ENCODE measurements around the gene ALB. TPM values are rescaled to one million over a fixed set of nuclear protein-coding genes. Genes with fewer than 3 reads are reported as not detected.

ALB gene
- total RNA-seq, 3 donors from 2014 or later: 13.8 to 22.6 (median 18.3) TPM

- Mint-ChIP-seq H3K9me3 (no peaks in the 10 kb centered on the region), H3K36me3 (ENCODE audit: insufficient read depth) (no peaks in the 10 kb centered on the region), H3K4me1 (ENCODE audit: low read depth) (no peaks in the 10 kb centered on the region), H3K4me3 (no peak overlapping the region), H3K27me3 (ENCODE audit: low read depth) (peaks cover 1% of the 10 kb centered on the region)
- DNase-seq (no peak), ATAC-seq (no peak)
Observed at GRCh38 chr4:73415807-73416238, 11.7 kb downstream of the ALB start.

- Mint-ChIP-seq H3K4me1 (ENCODE audit: low read depth) (no peaks in the 10 kb centered on the region), H3K36me3 (ENCODE audit: insufficient read depth) (no peaks in the 10 kb centered on the region), H3K27me3 (ENCODE audit: low read depth) (peaks cover 1% of the 10 kb centered on the region)
Observed at GRCh38 chr4:73416423-73417087, 12.5 kb downstream of the ALB start.

GRCh38 chr4:73417342-73417741 lies 13.3 kb downstream of the ALB start:
- no peak for DNase-seq
- no peak for ATAC-seq
- Mint-ChIP-seq H3K27me3 (ENCODE audit: low read depth) (peaks cover 1% of the 10 kb centered on the region), H3K9me3 (no peaks in the 10 kb centered on the region), H3K4me3 (no peak overlapping the region), H3K4me1 (ENCODE audit: low read depth) (no peaks in the 10 kb centered on the region), H3K36me3 (ENCODE audit: insufficient read depth) (no peaks in the 10 kb centered on the region)

More at GRCh38 chr4:73416423-73417087, 12.5 kb downstream of the ALB start:
- DNase-seq (no peak), ATAC-seq (no peak)
- Mint-ChIP-seq H3K4me3 (no peak overlapping the region), H3K9me3 (no peaks in the 10 kb centered on the region)

GRCh38 chr4:73417973-73418372 lies 13.9 kb downstream of the ALB start:
- Mint-ChIP-seq H3K27me3 (ENCODE audit: low read depth) (peaks cover 1% of the 10 kb centered on the region), H3K9me3 (no peaks in the 10 kb centered on the region), H3K4me3 (no peak overlapping the region), H3K36me3 (ENCODE audit: insufficient read depth) (no peaks in the 10 kb centered on the region), H3K4me1 (ENCODE audit: low read depth) (no peaks in the 10 kb centered on the region)
- no peak for DNase-seq
- ATAC-seq: no peak

- H3K36me3 Mint-ChIP-seq (ENCODE audit: insufficient read depth): no peaks in the 10 kb centered on the region
- H3K27me3 Mint-ChIP-seq (ENCODE audit: low read depth): peaks cover 1% of the 10 kb centered on the region
- H3K4me1 Mint-ChIP-seq (ENCODE audit: low read depth): no peaks in the 10 kb centered on the region
- H3K9me3 Mint-ChIP-seq: no peaks in the 10 kb centered on the region
- ATAC-seq (no peak), DNase-seq (no peak)
- no peak overlapping the region for H3K4me3 Mint-ChIP-seq
Observed at GRCh38 chr4:73418677-73419076, 14.6 kb downstream of the ALB start.

- Mint-ChIP-seq H3K9me3 (no peaks in the 10 kb centered on the region), H3K4me1 (ENCODE audit: low read depth) (no peaks in the 10 kb centered on the region), H3K4me3 (no peak overlapping the region), H3K36me3 (ENCODE audit: insufficient read depth) (no peaks in the 10 kb centered on the region), H3K27me3 (ENCODE audit: low read depth) (peaks cover 1% of the 10 kb centered on the region)
- DNase-seq (no peak), ATAC-seq (no peak)
Observed at GRCh38 chr4:73419106-73420038, 15.3 kb downstream of the ALB start.

- no peak overlapping the region for H3K4me3 Mint-ChIP-seq
- no peaks in the 10 kb centered on the region for H3K36me3 Mint-ChIP-seq (ENCODE audit: insufficient read depth)
- no peaks in the 10 kb centered on the region for H3K4me1 Mint-ChIP-seq (ENCODE audit: low read depth)
- H3K27me3 Mint-ChIP-seq (ENCODE audit: low read depth): peaks cover 1% of the 10 kb centered on the region
- no peak for ATAC-seq
- H3K9me3 Mint-ChIP-seq: no peaks in the 10 kb centered on the region
- DNase-seq: no peak
Observed at GRCh38 chr4:73420615-73421014, 16.5 kb downstream of the ALB start.

- no peak overlapping the region for H3K4me3 Mint-ChIP-seq
Observed at GRCh38 chr4:73421708-73422457, 17.8 kb downstream of the ALB start.

GRCh38 chr4:73422458-73422752 lies 18.3 kb downstream of the ALB start:
- Mint-ChIP-seq H3K4me3 (no peak overlapping the region), H3K9me3 (no peaks in the 10 kb centered on the region), H3K27me3 (ENCODE audit: low read depth) (peaks cover 3% of the 10 kb centered on the region), H3K4me1 (ENCODE audit: low read depth) (no peaks in the 10 kb centered on the region), H3K36me3 (ENCODE audit: insufficient read depth) (no peaks in the 10 kb centered on the region)
- DNase-seq (no peak), ATAC-seq (no peak)

More at GRCh38 chr4:73421708-73422457, 17.8 kb downstream of the ALB start:
- peaks cover 2% of the 10 kb centered on the region for H3K27me3 Mint-ChIP-seq (ENCODE audit: low read depth)
- no peaks in the 10 kb centered on the region for H3K36me3 Mint-ChIP-seq (ENCODE audit: insufficient read depth)
- ATAC-seq: no peak
- no peak for DNase-seq
- no peaks in the 10 kb centered on the region for H3K9me3 Mint-ChIP-seq
- no peaks in the 10 kb centered on the region for H3K4me1 Mint-ChIP-seq (ENCODE audit: low read depth)

- no peak for ATAC-seq
- Mint-ChIP-seq H3K9me3 (no peaks in the 10 kb centered on the region), H3K27me3 (ENCODE audit: low read depth) (peaks cover 3% of the 10 kb centered on the region), H3K36me3 (ENCODE audit: insufficient read depth) (no peaks in the 10 kb centered on the region), H3K4me3 (no peak overlapping the region), H3K4me1 (ENCODE audit: low read depth) (no peaks in the 10 kb centered on the region)
- no peak for DNase-seq
Observed at GRCh38 chr4:73423184-73423583, 19.1 kb downstream of the ALB start.

- Mint-ChIP-seq H3K27me3 (ENCODE audit: low read depth) (peaks cover 1% of the 10 kb centered on the region), H3K36me3 (ENCODE audit: insufficient read depth) (no peaks in the 10 kb centered on the region), H3K4me1 (ENCODE audit: low read depth) (no peaks in the 10 kb centered on the region), H3K4me3 (no peak overlapping the region), H3K9me3 (no peaks in the 10 kb centered on the region)
- DNase-seq (no peak), ATAC-seq (no peak)
Observed at GRCh38 chr4:73426666-73427065, 22.6 kb downstream of the ALB start.

GRCh38 chr4:73429118-73429517 lies 25.0 kb downstream of the ALB start:
- ATAC-seq (no peak), DNase-seq (no peak)
- Mint-ChIP-seq H3K4me3 (no peak overlapping the region), H3K4me1 (ENCODE audit: low read depth) (no peaks in the 10 kb centered on the region), H3K9me3 (no peaks in the 10 kb centered on the region), H3K27me3 (ENCODE audit: low read depth) (peaks cover 4% of the 10 kb centered on the region), H3K36me3 (ENCODE audit: insufficient read depth) (no peaks in the 10 kb centered on the region)

- H3K36me3 Mint-ChIP-seq (ENCODE audit: insufficient read depth): no peaks in the 10 kb centered on the region
- ATAC-seq: no peak
- no peaks in the 10 kb centered on the region for H3K9me3 Mint-ChIP-seq
- no peaks in the 10 kb centered on the region for H3K4me1 Mint-ChIP-seq (ENCODE audit: low read depth)
- peaks cover 4% of the 10 kb centered on the region for H3K27me3 Mint-ChIP-seq (ENCODE audit: low read depth)
- no peak for DNase-seq
- no peak overlapping the region for H3K4me3 Mint-ChIP-seq
Observed at GRCh38 chr4:73429826-73430587, 25.9 kb downstream of the ALB start.

GRCh38 chr4:73431813-73432168 lies 27.7 kb downstream of the ALB start:
- DNase-seq: no peak
- Mint-ChIP-seq H3K27me3 (ENCODE audit: low read depth) (peaks cover 4% of the 10 kb centered on the region), H3K36me3 (ENCODE audit: insufficient read depth) (no peaks in the 10 kb centered on the region), H3K4me1 (ENCODE audit: low read depth) (no peaks in the 10 kb centered on the region), H3K9me3 (no peaks in the 10 kb centered on the region), H3K4me3 (no peak overlapping the region)
- no peak for ATAC-seq

All from activated T-cell treated with anti-CD3 and anti-CD28 coated beads, Interleukin-2, amount 50 U/mL, for 4 hours (primary cell).